PFSK-1 (cell line): Measurements from ENCODE around the gene CXCL12.

Experiments
- FOXP2 ChIP-seq: optimal IDR thresholded peaks from 2 replicates; pipeline ENCODE3; 2011; ENCODE audit warnings: borderline replicate concordance, control low read depth, inconsistent platforms; ENCODE audit not compliant: insufficient read depth; ENCODE audit errors: extremely low read length, extremely low read depth
- POLR2AphosphoS5 ChIP-seq: IDR thresholded peaks from 2 replicates; pipeline ENCODE4 v1.6.1; 2012; ENCODE audit warnings: low read depth, mild to moderate bottlenecking, control low read depth, low read length, moderate library complexity
- SIN3A ChIP-seq: IDR thresholded peaks from 2 replicates; pipeline ENCODE4 v1.6.1; 2012; ENCODE audit warnings: mild to moderate bottlenecking, low read length, moderate library complexity, borderline replicate concordance; ENCODE audit not compliant: insufficient read depth
- TAF1 ChIP-seq: IDR thresholded peaks from 2 replicates; pipeline ENCODE4 v1.6.1; 2012; ENCODE audit warnings: low read length, control low read depth, borderline replicate concordance; ENCODE audit not compliant: insufficient read depth
- TF ChIP-seq, protein P1 (sequence below), 2 experiments: IDR thresholded peaks; 2 replicates each; pipeline versions ENCODE4 v1.6.1 to v1.8.0; 2011 to 2012; ENCODE audit warnings: low read depth in 2 of 2, low read length in 2 of 2, control low read depth in 1 of 2, inconsistent platforms in 1 of 2, mild to moderate bottlenecking in 1 of 2, moderate library complexity in 1 of 2; ENCODE audit not compliant: insufficient read depth in 1 of 2

CXCL12 gene

GRCh38 chr10:44369296-44369695, 15.6 kb downstream of the CXCL12 start:
- TF ChIP-seq FOXP2 (no peak), TAF1 (no peak), POLR2AphosphoS5 (no peak), SIN3A (no peak)
- TF ChIP-seq, protein P1, sequence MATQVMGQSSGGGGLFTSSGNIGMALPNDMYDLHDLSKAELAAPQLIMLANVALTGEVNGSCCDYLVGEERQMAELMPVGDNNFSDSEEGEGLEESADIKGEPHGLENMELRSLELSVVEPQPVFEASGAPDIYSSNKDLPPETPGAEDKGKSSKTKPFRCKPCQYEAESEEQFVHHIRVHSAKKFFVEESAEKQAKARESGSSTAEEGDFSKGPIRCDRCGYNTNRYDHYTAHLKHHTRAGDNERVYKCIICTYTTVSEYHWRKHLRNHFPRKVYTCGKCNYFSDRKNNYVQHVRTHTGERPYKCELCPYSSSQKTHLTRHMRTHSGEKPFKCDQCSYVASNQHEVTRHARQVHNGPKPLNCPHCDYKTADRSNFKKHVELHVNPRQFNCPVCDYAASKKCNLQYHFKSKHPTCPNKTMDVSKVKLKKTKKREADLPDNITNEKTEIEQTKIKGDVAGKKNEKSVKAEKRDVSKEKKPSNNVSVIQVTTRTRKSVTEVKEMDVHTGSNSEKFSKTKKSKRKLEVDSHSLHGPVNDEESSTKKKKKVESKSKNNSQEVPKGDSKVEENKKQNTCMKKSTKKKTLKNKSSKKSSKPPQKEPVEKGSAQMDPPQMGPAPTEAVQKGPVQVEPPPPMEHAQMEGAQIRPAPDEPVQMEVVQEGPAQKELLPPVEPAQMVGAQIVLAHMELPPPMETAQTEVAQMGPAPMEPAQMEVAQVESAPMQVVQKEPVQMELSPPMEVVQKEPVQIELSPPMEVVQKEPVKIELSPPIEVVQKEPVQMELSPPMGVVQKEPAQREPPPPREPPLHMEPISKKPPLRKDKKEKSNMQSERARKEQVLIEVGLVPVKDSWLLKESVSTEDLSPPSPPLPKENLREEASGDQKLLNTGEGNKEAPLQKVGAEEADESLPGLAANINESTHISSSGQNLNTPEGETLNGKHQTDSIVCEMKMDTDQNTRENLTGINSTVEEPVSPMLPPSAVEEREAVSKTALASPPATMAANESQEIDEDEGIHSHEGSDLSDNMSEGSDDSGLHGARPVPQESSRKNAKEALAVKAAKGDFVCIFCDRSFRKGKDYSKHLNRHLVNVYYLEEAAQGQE (IDR thresholded peaks at IDR 0.05; ENCODE audit: insufficient read depth in 1 of 2, low read depth in 2 of 2, low read length in 2 of 2) = no peak

DNA sequence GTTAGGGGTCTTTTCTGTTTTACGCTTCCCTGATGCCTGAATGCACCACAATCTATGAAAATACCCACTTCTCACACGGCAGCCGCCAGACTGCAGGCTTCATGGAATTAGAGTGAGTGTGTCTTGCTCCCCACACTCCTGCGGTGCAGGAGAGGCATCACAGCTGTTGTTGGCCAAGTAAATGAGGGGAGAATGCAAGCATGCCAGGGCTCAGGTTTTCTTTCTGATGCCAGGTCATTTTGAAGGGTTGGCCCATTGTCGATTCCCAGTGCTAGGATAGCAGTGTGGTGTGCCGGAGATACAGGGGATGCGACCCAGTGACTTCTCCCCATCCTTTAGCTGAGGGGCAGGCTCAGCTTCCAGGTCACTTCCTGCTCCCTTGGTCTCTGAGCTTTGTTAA, 16.3 kb downstream of the CXCL12 start:
- TF ChIP-seq SIN3A (no peak), FOXP2 (no peak), POLR2AphosphoS5 (no peak), TAF1 (no peak)
- TF ChIP-seq, protein P1 (IDR thresholded peaks at IDR 0.05; ENCODE audit: insufficient read depth in 1 of 2, low read depth in 2 of 2, low read length in 2 of 2) = no peak

DNA sequence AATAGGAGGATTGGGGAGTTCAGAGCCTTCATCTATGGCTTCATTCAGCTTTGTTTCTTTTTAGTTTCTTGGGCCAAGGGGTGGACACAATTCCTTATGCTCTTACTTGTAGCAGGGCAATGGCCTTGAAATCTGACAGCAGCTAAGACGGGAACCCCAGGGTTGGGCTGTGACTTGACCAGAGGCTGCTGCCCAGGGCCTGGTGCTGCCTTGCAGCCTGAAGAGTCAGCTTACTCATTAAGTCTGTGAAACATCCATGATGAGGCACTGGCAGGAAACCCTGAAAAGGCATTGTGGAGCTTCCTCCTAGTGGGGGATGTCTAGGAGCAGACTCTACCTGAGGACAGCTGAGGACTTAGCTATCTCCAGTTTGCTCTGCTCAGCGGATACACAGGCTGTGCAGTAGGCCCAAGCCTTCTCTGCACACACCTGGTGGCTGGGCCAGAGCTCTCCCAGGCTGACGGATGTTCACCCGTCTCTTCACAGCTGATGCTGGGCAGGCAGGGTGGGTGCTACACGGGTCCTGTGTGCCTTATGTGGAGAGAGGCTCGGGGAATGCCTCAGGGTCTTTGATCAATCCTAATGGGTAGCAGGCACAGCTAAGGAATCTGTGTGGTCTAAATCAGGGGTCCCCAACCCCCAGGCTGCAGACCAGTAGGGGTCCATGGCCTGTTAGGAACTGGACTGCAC, 17.8 kb downstream of the CXCL12 start:
- no peak for TF ChIP-seq FOXP2

GRCh38 chr10:44364566-44364965, 20.3 kb downstream of the CXCL12 start:
- no peak for TF ChIP-seq FOXP2
- no peak for TF ChIP-seq POLR2AphosphoS5
- no peak for TF ChIP-seq SIN3A
- TF ChIP-seq, protein P1 (IDR thresholded peaks at IDR 0.05; ENCODE audit: insufficient read depth in 1 of 2, low read depth in 2 of 2, low read length in 2 of 2) = no peak
- TF ChIP-seq TAF1 = no peak

DNA sequence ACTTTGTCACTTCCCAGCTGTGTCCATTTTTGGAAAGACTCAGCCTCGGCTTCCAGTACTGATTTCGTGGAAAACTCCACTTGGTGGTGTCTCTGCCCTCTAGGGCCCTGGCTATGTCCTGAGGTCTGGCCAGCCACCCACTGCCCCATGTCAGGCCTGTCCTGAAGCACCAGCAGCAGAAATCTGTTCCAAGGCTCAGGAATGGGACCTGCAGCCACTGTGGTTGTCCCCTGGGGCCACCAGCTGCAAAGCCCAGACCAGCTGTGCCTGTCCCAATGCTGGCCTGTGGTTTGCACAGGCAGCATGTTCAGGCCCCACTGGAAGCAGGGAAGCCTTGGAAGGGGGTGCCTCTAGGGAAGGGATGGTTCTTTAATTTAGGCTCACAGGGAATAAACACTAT, 21.2 kb downstream of the CXCL12 start:
- TF ChIP-seq POLR2AphosphoS5 (no peak), SIN3A (no peak), TAF1 (no peak), FOXP2 (no peak)
- TF ChIP-seq, protein P1 (IDR thresholded peaks at IDR 0.05; ENCODE audit: insufficient read depth in 1 of 2, low read depth in 2 of 2, low read length in 2 of 2) = no peak
